RWPE2 (cell line): Measurements from ENCODE around the gene PLCH2.

Source experiments
- ATAC-seq: fragments of 200-7000 bp; cut with Tn5 transposase; 3 replicates; pipeline ENCODE4 v1.9.1; 2021; ENCODE audit warnings: low read depth
- DNase-seq: peaks from one replicate; pipeline ENCODE4 v3.0.0-alpha.2; 2020; ENCODE audit warnings: low spot score
- H3K27ac ChIP-seq: fragments of 450-650 bp; 2 replicates; pipeline ENCODE4 v1.5.1; 2017; ENCODE audit warnings: mild to moderate bottlenecking; ENCODE audit not compliant: poor library complexity, severe bottlenecking
- H3K27me3 ChIP-seq: fragments of 250-450 bp; sonication (Bioruptor Pico); 2 replicates; pipeline ENCODE4 v1.5.1; 2021; ENCODE audit warnings: mild to moderate bottlenecking, moderate library complexity; ENCODE audit not compliant: insufficient read depth, poor library complexity, severe bottlenecking
- H3K36me3 ChIP-seq: fragments of 250-450 bp; sonication (Bioruptor Pico); 2 replicates; pipeline ENCODE4 v1.5.1; 2020; ENCODE audit warnings: low read depth, mild to moderate bottlenecking, moderate library complexity
- H3K4me1 ChIP-seq: fragments of 250-450 bp; sonication (Bioruptor Pico); 2 replicates; pipeline ENCODE4 v1.5.1; 2021; ENCODE audit warnings: mild to moderate bottlenecking, moderate library complexity; ENCODE audit not compliant: insufficient read depth, poor library complexity, severe bottlenecking
- H3K4me3 ChIP-seq: fragments of 250-450 bp; sonication (Bioruptor Pico); 2 replicates; pipeline ENCODE4 v1.5.1; 2021; ENCODE audit warnings: mild to moderate bottlenecking, moderate library complexity; ENCODE audit not compliant: severe bottlenecking
- H3K9me3 ChIP-seq: fragments of 250-450 bp; sonication (Bioruptor Pico); 2 replicates; pipeline ENCODE4 v1.5.1; 2021; ENCODE audit warnings: mild to moderate bottlenecking, moderate library complexity; ENCODE audit not compliant: severe bottlenecking
- CTCF ChIP-seq: fragments of 450-650 bp; IDR thresholded peaks from one replicate; pipeline ENCODE4 v1.5.1; 2017; ENCODE audit warnings: mild to moderate bottlenecking, moderate library complexity; ENCODE audit not compliant: poor library complexity, severe bottlenecking

Gene PLCH2

GRCh38 chr1:2477791-2478499 is 1.9 kb downstream of the PLCH2 start:
- Histone ChIP-seq H3K27me3 (no peaks in the 10 kb centered on the region), H3K9me3 (no peaks in the 10 kb centered on the region), H3K4me3 (no peak overlapping the region), H3K4me1 (peaks cover 7% of the 10 kb centered on the region), H3K36me3 (peaks cover 14% of the 10 kb centered on the region), H3K27ac (no peak overlapping the region)
- no peak for TF ChIP-seq CTCF
- DNase-seq (no peak), ATAC-seq (no peak)

- TF ChIP-seq CTCF = no peak
- Histone ChIP-seq H3K4me3 (no peak overlapping the region), H3K9me3 (no peaks in the 10 kb centered on the region), H3K27ac (no peak overlapping the region), H3K27me3 (no peaks in the 10 kb centered on the region), H3K4me1 (peaks cover 7% of the 10 kb centered on the region), H3K36me3 (peaks cover 19% of the 10 kb centered on the region)
- ATAC-seq (no peak), DNase-seq (no peak)
Measured at GRCh38 chr1:2479186-2479585, 3.1 kb downstream of the PLCH2 start.

GRCh38 chr1:2479618-2480017 is 3.5 kb downstream of the PLCH2 start:
- Histone ChIP-seq H3K9me3 (no peaks in the 10 kb centered on the region), H3K27ac (no peak overlapping the region), H3K4me3 (no peak overlapping the region), H3K36me3 (peaks cover 23% of the 10 kb centered on the region), H3K27me3 (no peaks in the 10 kb centered on the region), H3K4me1 (peaks cover 7% of the 10 kb centered on the region)
- DNase-seq (no peak), ATAC-seq (no peak)
- TF ChIP-seq CTCF = no peak

GRCh38 chr1:2480236-2480985 is 4.3 kb downstream of the PLCH2 start:
- Histone ChIP-seq H3K27me3 (no peaks in the 10 kb centered on the region), H3K27ac (no peak overlapping the region), H3K4me1 (peaks cover 7% of the 10 kb centered on the region), H3K36me3 (peaks cover 23% of the 10 kb centered on the region), H3K4me3 (no peak overlapping the region), H3K9me3 (no peaks in the 10 kb centered on the region)
- TF ChIP-seq CTCF = no peak
- DNase-seq (no peak), ATAC-seq (no peak)

- H3K27ac ChIP-seq = peak overlapping the region; percentile 40
- peaks cover 24% of the 10 kb centered on the region for H3K36me3 ChIP-seq
- DNase-seq = no peak
- no peaks in the 10 kb centered on the region for H3K27me3 ChIP-seq
- TF ChIP-seq CTCF = no peak
- no peak overlapping the region for H3K4me3 ChIP-seq
- ATAC-seq = 0 out of 3 replicates have a peak, but pooled peaks have one; percentile 4
- H3K9me3 ChIP-seq = no peaks in the 10 kb centered on the region
- peaks cover 7% of the 10 kb centered on the region for H3K4me1 ChIP-seq
Measured at GRCh38 chr1:2480986-2481364, 4.9 kb downstream of the PLCH2 start.
